HepG2 (cell line): ENCODE data around the gene MED9. TPM values are rescaled to one million over a fixed set of nuclear protein-coding genes. Genes with fewer than 3 reads are reported as not detected.

Source experiments
- ARNT2 ChIP-seq: sonication (generic); formaldehyde crosslinking; IDR thresholded peaks from 2 replicates; pipeline ENCODE4 v1.8.0; 2022; ENCODE audit warnings: mild to moderate bottlenecking, low read depth, missing genetic modification reagents, moderate library complexity
- ATRX ChIP-seq: sonication (generic); formaldehyde crosslinking; IDR thresholded peaks from 2 replicates; pipeline ENCODE4 v1.4.0; 2020; ENCODE audit warnings: missing genetic modification reagents, borderline replicate concordance
- BRCA1 ChIP-seq: sonication (generic); formaldehyde crosslinking; IDR thresholded peaks from 2 replicates; pipeline ENCODE4 v1.4.0; 2020; ENCODE audit warnings: missing genetic modification reagents
- BRF2 ChIP-seq: sonication (generic); formaldehyde crosslinking; IDR thresholded peaks from 2 replicates; pipeline ENCODE4 v1.8.1; 2022; ENCODE audit warnings: mild to moderate bottlenecking, missing genetic modification reagents
- EED ChIP-seq: sonication (generic); formaldehyde crosslinking; IDR thresholded peaks from 2 replicates; pipeline ENCODE4 v1.5.0; 2020; ENCODE audit warnings: mild to moderate bottlenecking, missing genetic modification reagents
- EP300 ChIP-seq, 3 experiments: sonication (generic) in 1 of 3; formaldehyde crosslinking in 1 of 3; IDR thresholded peaks; 2 replicates each; pipeline versions ENCODE4 v1.5.1 to v1.6.1; 2011 to 2020; ENCODE audit warnings: low read depth in 2 of 3, low read length in 2 of 3, borderline replicate concordance in 1 of 3, improper control_type of control experiment in 1 of 3, mild to moderate bottlenecking in 1 of 3, missing genetic modification reagents in 1 of 3, moderate library complexity in 1 of 3
- ESRRA ChIP-seq: sonication (generic); formaldehyde crosslinking; IDR thresholded peaks from 2 replicates; pipeline ENCODE4 v1.5.1; 2020; ENCODE audit warnings: mild to moderate bottlenecking, low read depth, missing genetic modification reagents
- FOXJ3 ChIP-seq: sonication (generic); formaldehyde crosslinking; IDR thresholded peaks from 2 replicates; pipeline ENCODE4 v1.4.0; 2020; ENCODE audit warnings: missing genetic modification reagents, mild to moderate bottlenecking, borderline replicate concordance
- HDAC1 ChIP-seq: sonication (generic); formaldehyde crosslinking; IDR thresholded peaks from 2 replicates; pipeline ENCODE4 v1.5.1; 2020; ENCODE audit warnings: mild to moderate bottlenecking, missing genetic modification reagents
- KDM4B ChIP-seq: sonication (generic); formaldehyde crosslinking; IDR thresholded peaks from 2 replicates; pipeline ENCODE4 v1.4.0; 2020; ENCODE audit warnings: missing genetic modification reagents
- MED13 ChIP-seq: sonication (generic); formaldehyde crosslinking; IDR thresholded peaks from 2 replicates; pipeline ENCODE4 v1.5.0; 2020; ENCODE audit warnings: missing genetic modification reagents
- MTA3 ChIP-seq: sonication (generic); formaldehyde crosslinking; IDR thresholded peaks from 2 replicates; pipeline ENCODE4 v1.4.0; 2020; ENCODE audit warnings: missing genetic modification reagents
- NCOA2 ChIP-seq: sonication (generic); formaldehyde crosslinking; IDR thresholded peaks from 2 replicates; pipeline ENCODE4 v1.8.0; 2022; ENCODE audit warnings: inconsistent platforms
- NFKB2 ChIP-seq: sonication (generic); formaldehyde crosslinking; IDR thresholded peaks from 2 replicates; pipeline ENCODE4 v1.4.0; 2020; ENCODE audit warnings: missing genetic modification reagents, borderline replicate concordance
- PAX8 ChIP-seq: sonication (generic); formaldehyde crosslinking; IDR thresholded peaks from 2 replicates; pipeline ENCODE4 v1.8.0; 2022; ENCODE audit warnings: mild to moderate bottlenecking, missing genetic modification reagents, borderline replicate concordance
- PCBP2 ChIP-seq: fragments of 200-400 bp; formaldehyde crosslinking; optimal IDR thresholded peaks from 2 replicates; pipeline ENCODE3; 2018; ENCODE audit warnings: low read length, low read depth; ENCODE audit not compliant: poor library complexity, severe bottlenecking
- POLR2G ChIP-seq: fragments of 200-400 bp; formaldehyde crosslinking; IDR thresholded peaks from 2 replicates; pipeline ENCODE4 v1.6.1; 2018; ENCODE audit warnings: mild to moderate bottlenecking, low read depth, low read length, moderate library complexity
- TCF7 ChIP-seq: sonication (generic); IDR thresholded peaks from 2 replicates; pipeline ENCODE4 v1.6.1; 2016; ENCODE audit warnings: antibody characterized with exemption, low read depth
- THRA ChIP-seq: sonication (generic); formaldehyde crosslinking; IDR thresholded peaks from 2 replicates; pipeline ENCODE4 v1.4.0; 2020; ENCODE audit warnings: missing genetic modification reagents, borderline replicate concordance
- ZBTB43 ChIP-seq: sonication (generic); formaldehyde crosslinking; conservative IDR thresholded peaks from 2 replicates; pipeline ENCODE4 v1.4.0; 2020; ENCODE audit warnings: missing genetic modification reagents
- ZNF547 ChIP-seq: sonication (generic); formaldehyde crosslinking; IDR thresholded peaks from 2 replicates; pipeline ENCODE4 v1.5.1; 2020; ENCODE audit warnings: mild to moderate bottlenecking, missing genetic modification reagents
- ZNF597 ChIP-seq: sonication (generic); formaldehyde crosslinking; IDR thresholded peaks from 2 replicates; pipeline ENCODE4 v1.5.0; 2020; ENCODE audit warnings: missing genetic modification reagents
- ZNF674 ChIP-seq: sonication (generic); formaldehyde crosslinking; IDR thresholded peaks from 2 replicates; pipeline ENCODE4 v1.5.0; 2020; ENCODE audit warnings: low read depth, mild to moderate bottlenecking, missing genetic modification reagents
- ZNF773 ChIP-seq: sonication (generic); formaldehyde crosslinking; IDR thresholded peaks from 2 replicates; pipeline ENCODE4 v1.4.0; 2020; ENCODE audit warnings: missing genetic modification reagents, borderline replicate concordance
- ZNF784 ChIP-seq: sonication (generic); formaldehyde crosslinking; IDR thresholded peaks from 2 replicates; pipeline ENCODE4 v1.5.1; 2020; ENCODE audit warnings: missing genetic modification reagents, mild to moderate bottlenecking, borderline replicate concordance
- polyA plus RNA-seq, 8 experiments: library from polyadenylated mRNA; depleted of rRNA in 3 of 8; stranded (reverse) in 7 of 8; unstranded in 1 of 8; fragments of >200 nt; fragmentation: Illumina TruSeq in 4 of 8; extraction: Trizol in 4 of 8; gene quantifications; 2 replicates each; pipeline versions ENCODE4 v1.2.1 to v1.2.3, GENCODE V29; 2011 to 2016; ENCODE audit warnings: low read depth in 4 of 8, missing spikeins in 1 of 8, mixed read lengths in 1 of 8; ENCODE audit not compliant: insufficient read depth in 1 of 8
- total RNA-seq, 5 experiments: library from RNA; depleted of rRNA; stranded (reverse); fragments of >200 nt; fragmentation: Illumina TruSeq; extraction: Trizol; gene quantifications; 2 replicates each; pipeline ENCODE4 v1.2.3, GENCODE V29; 2016; ENCODE audit warnings: low read depth in 1 of 5

MED9 gene
- total and polyA plus RNA-seq, 2 of the 13 experiments (the other 11 are each of a cell fraction or from before 2014, with no cell fraction given), result 11.9 to 15.1 TPM

GRCh38 chr17:17533901-17534441 is 57.2 kb downstream of the MED9 start (continued):
- TF ChIP-seq ZBTB43 (peak; percentile 91), ZNF547 (CRISPR knock-in tag) (0 out of 2 replicates have a peak, but pooled peaks have one; percentile 45), MED13 (CRISPR knock-in tag) (no peak), EED (no peak), PCBP2 (no peak), EP300 (IDR thresholded peaks at IDR 0.05; ENCODE audit: low read depth in 2 of 2, low read length in 2 of 2) (peak; percentile 63 to 97; a peak in 3 of 4 replicates), EP300 (CRISPR knock-in tag; IDR thresholded peaks at IDR 0.05; ENCODE audit: borderline replicate concordance) (peak; percentile 93), ATRX (no peak), MTA3 (no peak), POLR2G (no peak), KDM4B (CRISPR knock-in tag) (no peak), ZNF784 (CRISPR knock-in tag) (peak; percentile 30; the same call in 1 of the 2 replicates), FOXJ3 (CRISPR knock-in tag) (peak; percentile 96; the same call in 1 of the 2 replicates), BRCA1 (CRISPR knock-in tag) (peak; percentile 10; the same call in 1 of the 2 replicates), NCOA2 (CRISPR knock-in tag) (peak; percentile 93), PAX8 (CRISPR knock-in tag) (no peak), ESRRA (peak; percentile 50; the same call in 1 of the 2 replicates), ARNT2 (CRISPR knock-in tag) (peak; percentile 81), NFKB2 (CRISPR knock-in tag) (no peak), TCF7 (peak; percentile 98), ZNF674 (CRISPR knock-in tag) (no peak), ZNF597 (CRISPR knock-in tag) (no peak), THRA (CRISPR knock-in tag) (peak; percentile 96), BRF2 (CRISPR knock-in tag) (no peak), HDAC1 (peak; percentile 95), ZNF773 (CRISPR knock-in tag) (no peak)
